ENCODE results near the gene FARS2. TPM values are rescaled to one million over a fixed set of nuclear protein-coding genes. Genes with fewer than 3 reads are reported as not detected.

The FARS2 gene
- total and polyA plus RNA-seq, 2 donors (not counting 3 experiments of a cell fraction or from before 2014, with no cell fraction given): 20.2 to 20.5 TPM

- DNase-seq (ENCODE audit: low read depth, low spot score) (no peak), FAIRE-seq (no peak)
- no peaks in the 10 kb centered on the region for H3K36me3 ChIP-seq (ENCODE audit: control insufficient read depth in 2 of 2, extremely low read depth in 1 of 2, insufficient read depth in 2 of 2, low read length in 2 of 2)
- POLR2A ChIA-PET: no interaction called here
- no peaks in the 10 kb centered on the region for H3K9me1 ChIP-seq (replicated peaks; ENCODE audit: control insufficient read depth, extremely low read depth, insufficient read depth, low read length)
- H3K27me3 ChIP-seq (ENCODE audit: control insufficient read depth in 2 of 2, insufficient read depth in 2 of 2, low read length in 2 of 2): no peaks in the 10 kb centered on the region
- TF ChIP-seq POLR2A (IDR thresholded peaks at IDR 0.05; ENCODE audit: low read depth, low read length): no peak
- no peak for TF ChIP-seq POLR2AphosphoS5 (IDR thresholded peaks at IDR 0.05; ENCODE audit: insufficient read depth, low read depth, low read length)
- no peak for TF ChIP-seq FOS (IDR thresholded peaks at IDR 0.05; ENCODE audit: borderline replicate concordance, insufficient read depth, low read length)
- intact Hi-C loops (cut with micrococcal nuclease): no loop called here
- no peaks in the 10 kb centered on the region for H3K79me2 ChIP-seq (ENCODE audit: control insufficient read depth, insufficient read depth, low read length)
- no peak overlapping the region for H3K4me2 ChIP-seq (ENCODE audit: insufficient read depth, low read length)
- CTCF ChIA-PET: interaction anchor here (1.0 to 2.0 kb wide), 2 partner anchors 26 to 33 kb away, joined by 4 to 8 read pairs; no protein-coding TSS in a partner anchor
- no peak overlapping the region for H3K4me3 ChIP-seq (replicated peaks in 1 of 3; ENCODE audit: insufficient read depth in 1 of 3, low read depth in 1 of 3, low read length in 3 of 3)
- H2AFZ ChIP-seq (ENCODE audit: low read depth, low read length): no peak overlapping the region
- H3K27ac ChIP-seq (ENCODE audit: insufficient read depth, low read depth, low read length): no peak overlapping the region
- no peaks in the 10 kb centered on the region for H3K9me3 ChIP-seq (replicated peaks; ENCODE audit: control insufficient read depth, insufficient read depth, low read length)
- H3K4me1 ChIP-seq (ENCODE audit: control insufficient read depth, extremely low read depth, insufficient read depth, low read length): peaks cover 10% of the 10 kb centered on the region
- H4K20me1 ChIP-seq (replicated peaks; ENCODE audit: control insufficient read depth, extremely low read depth, insufficient read depth, low read length): no peaks in the 10 kb centered on the region
- dilution Hi-C loops (cut with MboI; ENCODE audit: extremely low pct_ligation_motif_present, low sequenced_read_pairs): no loop called here
- H3K9ac ChIP-seq (replicated peaks; ENCODE audit: extremely low read depth, insufficient read depth, low read length): no peak overlapping the region
- BruUV-seq (replicated peaks): no TSS peak
Measured at GRCh38 chr6:5504078-5504477, 242.8 kb downstream of the FARS2 start.

- no peaks in the 10 kb centered on the region for H4K20me1 ChIP-seq (replicated peaks; ENCODE audit: control insufficient read depth, extremely low read depth, insufficient read depth, low read length)
- ChIA-PET POLR2A (no interaction called here), CTCF (interaction anchor here (0.6 to 2.4 kb wide), 6 partner anchors 10 to 1504 kb away, joined by 3 to 11 read pairs (median 4); no protein-coding TSS in a partner anchor)
- FAIRE-seq (no peak), DNase-seq (ENCODE audit: low read depth, low spot score) (no peak)
- H2AFZ ChIP-seq (ENCODE audit: low read depth, low read length): no peak overlapping the region
- no TSS peak for BruUV-seq (replicated peaks)
- H3K4me1 ChIP-seq (ENCODE audit: control insufficient read depth, extremely low read depth, insufficient read depth, low read length): no peaks in the 10 kb centered on the region
- H3K9me3 ChIP-seq (replicated peaks; ENCODE audit: control insufficient read depth, insufficient read depth, low read length): no peaks in the 10 kb centered on the region
- no peaks in the 10 kb centered on the region for H3K79me2 ChIP-seq (ENCODE audit: control insufficient read depth, insufficient read depth, low read length)
- dilution Hi-C loops (cut with MboI; ENCODE audit: extremely low pct_ligation_motif_present, low sequenced_read_pairs) (no loop called here), intact Hi-C loops (cut with micrococcal nuclease) (no loop called here)
- no peaks in the 10 kb centered on the region for H3K27me3 ChIP-seq (ENCODE audit: control insufficient read depth in 2 of 2, insufficient read depth in 2 of 2, low read length in 2 of 2)
- H3K9me1 ChIP-seq (replicated peaks; ENCODE audit: control insufficient read depth, extremely low read depth, insufficient read depth, low read length): no peaks in the 10 kb centered on the region
- no peak overlapping the region for H3K4me2 ChIP-seq (ENCODE audit: insufficient read depth, low read length)
- no peaks in the 10 kb centered on the region for H3K36me3 ChIP-seq (ENCODE audit: control insufficient read depth in 2 of 2, extremely low read depth in 1 of 2, insufficient read depth in 2 of 2, low read length in 2 of 2)
- H3K4me3 ChIP-seq (replicated peaks in 1 of 3; ENCODE audit: insufficient read depth in 1 of 3, low read depth in 1 of 3, low read length in 3 of 3): no peak overlapping the region
- TF ChIP-seq JUN (IDR thresholded peaks at IDR 0.05; ENCODE audit: borderline replicate concordance, insufficient read depth, insufficient read length, low read depth) (no peak), MYC (IDR thresholded peaks at IDR 0.05; ENCODE audit: low read depth, low read length) (no peak), EZH2 (IDR thresholded peaks at IDR 0.05; ENCODE audit: borderline replicate concordance, low read depth, low read length, severe bottlenecking) (no peak), CTCF (IDR thresholded peaks at IDR 0.05; ENCODE audit: extremely low read depth in 1 of 2, insufficient read depth in 1 of 2, low read depth in 1 of 2, low read length in 2 of 2) (no peak), FOS (IDR thresholded peaks at IDR 0.05; ENCODE audit: borderline replicate concordance, insufficient read depth, low read length) (no peak), MAX (IDR thresholded peaks at IDR 0.05; ENCODE audit: insufficient read depth, insufficient read length) (no peak), POLR2A (IDR thresholded peaks at IDR 0.05; ENCODE audit: low read depth, low read length) (no peak), POLR2AphosphoS5 (IDR thresholded peaks at IDR 0.05; ENCODE audit: insufficient read depth, low read depth, low read length) (no peak), GATA2 (IDR thresholded peaks at IDR 0.05; ENCODE audit: insufficient read depth, insufficient read length, low read depth, low read length) (no peak)
- no peak overlapping the region for H3K27ac ChIP-seq (ENCODE audit: insufficient read depth, low read depth, low read length)
- H3K9ac ChIP-seq (replicated peaks; ENCODE audit: extremely low read depth, insufficient read depth, low read length): no peak overlapping the region
Measured at GRCh38 chr6:5506149-5506548, 244.8 kb downstream of the FARS2 start.
